B cell (primary cell): ENCODE measurements around the gene ABHD18.

Experiments used
- EZH2 ChIP-seq: IDR thresholded peaks from 2 replicates; pipeline ENCODE4 v1.6.1; 2012; ENCODE audit warnings: borderline replicate concordance, low read depth, mild to moderate bottlenecking, moderate library complexity, low read length; ENCODE audit not compliant: insufficient read depth, poor library complexity, severe bottlenecking
- TF ChIP-seq, protein P1 (sequence below): fragments of 200-600 bp; IDR thresholded peaks from one replicate; pipeline ENCODE4 v1.8.0; 2022; ENCODE audit warnings: antibody characterized with exemption, mild to moderate bottlenecking

DNA sequence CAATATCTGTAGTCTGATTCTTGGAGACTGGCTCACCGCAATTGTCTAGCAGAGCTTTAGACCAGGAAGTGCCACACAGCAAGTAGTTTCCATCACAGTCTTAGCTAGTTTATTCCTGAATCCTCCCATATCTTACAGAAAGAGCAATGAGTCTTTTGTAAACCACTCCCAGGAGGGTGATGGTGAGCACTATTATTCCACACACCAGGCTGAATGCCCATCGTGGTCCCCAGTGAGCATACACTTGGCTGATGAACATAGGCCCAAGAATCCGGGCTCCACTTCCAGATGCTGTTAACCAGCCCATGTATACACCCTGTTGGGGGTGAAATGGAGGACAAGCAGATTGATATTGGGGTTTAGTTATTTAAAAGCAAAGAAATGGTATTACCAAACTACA is 44.7 kb upstream of the ABHD18 start:
- TF ChIP-seq, protein P1, sequence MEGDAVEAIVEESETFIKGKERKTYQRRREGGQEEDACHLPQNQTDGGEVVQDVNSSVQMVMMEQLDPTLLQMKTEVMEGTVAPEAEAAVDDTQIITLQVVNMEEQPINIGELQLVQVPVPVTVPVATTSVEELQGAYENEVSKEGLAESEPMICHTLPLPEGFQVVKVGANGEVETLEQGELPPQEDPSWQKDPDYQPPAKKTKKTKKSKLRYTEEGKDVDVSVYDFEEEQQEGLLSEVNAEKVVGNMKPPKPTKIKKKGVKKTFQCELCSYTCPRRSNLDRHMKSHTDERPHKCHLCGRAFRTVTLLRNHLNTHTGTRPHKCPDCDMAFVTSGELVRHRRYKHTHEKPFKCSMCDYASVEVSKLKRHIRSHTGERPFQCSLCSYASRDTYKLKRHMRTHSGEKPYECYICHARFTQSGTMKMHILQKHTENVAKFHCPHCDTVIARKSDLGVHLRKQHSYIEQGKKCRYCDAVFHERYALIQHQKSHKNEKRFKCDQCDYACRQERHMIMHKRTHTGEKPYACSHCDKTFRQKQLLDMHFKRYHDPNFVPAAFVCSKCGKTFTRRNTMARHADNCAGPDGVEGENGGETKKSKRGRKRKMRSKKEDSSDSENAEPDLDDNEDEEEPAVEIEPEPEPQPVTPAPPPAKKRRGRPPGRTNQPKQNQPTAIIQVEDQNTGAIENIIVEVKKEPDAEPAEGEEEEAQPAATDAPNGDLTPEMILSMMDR: no peak
- no peak for TF ChIP-seq EZH2
